ENCODE data around the gene TRIML1. TPM values are rescaled to one million over a fixed set of nuclear protein-coding genes. Genes with fewer than 3 reads are reported as not detected.
"Not testable (repeated sequence)": the region's sequence is repeated elsewhere in the genome, so short reads cannot be mapped to it uniquely, and the experiment has no call there.

TRIML1 gene
- total RNA-seq, 1 donor from 2014 or later = not detected

GRCh38 chr4:188147776-188148175 is 8.5 kb downstream of the TRIML1 start:
- no peak for FAIRE-seq
- DNase-seq (ENCODE audit: low spot score in 2 of 2) = no peak

GRCh38 chr4:188154668-188155405 is 15.6 kb downstream of the TRIML1 start:
- no peak for DNase-seq (ENCODE audit: low spot score in 2 of 2)
- no peak for FAIRE-seq

GRCh38 chr4:188158336-188158735 is 19.1 kb downstream of the TRIML1 start:
- no peak for DNase-seq (ENCODE audit: low spot score in 2 of 2)
- FAIRE-seq = no peak

GRCh38 chr4:188159513-188160226 is 20.4 kb downstream of the TRIML1 start:
- FAIRE-seq; DNase-seq (ENCODE audit: low spot score in 2 of 2): not testable (repeated sequence)

- FAIRE-seq (no peak), DNase-seq (ENCODE audit: low spot score in 2 of 2) (no peak)
Observed at GRCh38 chr4:188160406-188160805, 21.2 kb downstream of the TRIML1 start.

GRCh38 chr4:188161167-188161566 is 21.9 kb downstream of the TRIML1 start:
- FAIRE-seq = no peak
- no peak for DNase-seq (ENCODE audit: low spot score in 2 of 2)

GRCh38 chr4:188162698-188163097 is 23.5 kb downstream of the TRIML1 start:
- FAIRE-seq = no peak
- DNase-seq (ENCODE audit: low spot score in 2 of 2) = no peak

- DNase-seq (ENCODE audit: low spot score in 2 of 2) (no peak), FAIRE-seq (no peak)
Observed at GRCh38 chr4:188168726-188169373, 29.6 kb downstream of the TRIML1 start.

GRCh38 chr4:188171551-188171950 is 32.3 kb downstream of the TRIML1 start:
- no peak for DNase-seq (ENCODE audit: low spot score in 2 of 2)
- no peak for FAIRE-seq

- DNase-seq (ENCODE audit: low spot score in 2 of 2) (no peak), FAIRE-seq (no peak)
Observed at GRCh38 chr4:188175288-188175687, 36.0 kb downstream of the TRIML1 start.

- DNase-seq (ENCODE audit: low spot score in 2 of 2) (no peak), FAIRE-seq (no peak)
Observed at GRCh38 chr4:188177997-188178675, 38.9 kb downstream of the TRIML1 start.

GRCh38 chr4:188178806-188179205 is 39.6 kb downstream of the TRIML1 start:
- no peak for FAIRE-seq
- DNase-seq (ENCODE audit: low spot score in 2 of 2) = no peak

GRCh38 chr4:188187106-188187505 is 47.9 kb downstream of the TRIML1 start:
- FAIRE-seq = no peak
- DNase-seq (ENCODE audit: low spot score in 2 of 2) = no peak

- no peak for FAIRE-seq
- no peak for DNase-seq (ENCODE audit: low spot score in 2 of 2)
Observed at GRCh38 chr4:188190461-188190860, 51.2 kb downstream of the TRIML1 start.

- DNase-seq (ENCODE audit: low spot score in 2 of 2) = no peak
- FAIRE-seq = no peak
Observed at GRCh38 chr4:188194421-188194820, 55.2 kb downstream of the TRIML1 start.

GRCh38 chr4:188195389-188195985 is 56.2 kb downstream of the TRIML1 start:
- DNase-seq (ENCODE audit: low spot score in 2 of 2) = no peak
- no peak for FAIRE-seq

GRCh38 chr4:188196134-188196735 is 57.0 kb downstream of the TRIML1 start:
- no peak for FAIRE-seq
- DNase-seq (ENCODE audit: low spot score in 2 of 2) = no peak

All from frontal cortex (tissue), 4 donors.